HG02642 (cell line): ENCODE data around the gene SNX33.
"Not testable (repeated sequence)": the region's sequence is repeated elsewhere in the genome, so short reads cannot be mapped to it uniquely, and the experiment has no call there.

Experiments used
- ATAC-seq: cut with Tn5 transposase; IDR thresholded peaks from one replicate; pipeline ENCODE4 v1.9.1; 2021; ENCODE audit warnings: mild to moderate bottlenecking; ENCODE audit not compliant: unreplicated experiment, poor library complexity

Gene SNX33

DNA sequence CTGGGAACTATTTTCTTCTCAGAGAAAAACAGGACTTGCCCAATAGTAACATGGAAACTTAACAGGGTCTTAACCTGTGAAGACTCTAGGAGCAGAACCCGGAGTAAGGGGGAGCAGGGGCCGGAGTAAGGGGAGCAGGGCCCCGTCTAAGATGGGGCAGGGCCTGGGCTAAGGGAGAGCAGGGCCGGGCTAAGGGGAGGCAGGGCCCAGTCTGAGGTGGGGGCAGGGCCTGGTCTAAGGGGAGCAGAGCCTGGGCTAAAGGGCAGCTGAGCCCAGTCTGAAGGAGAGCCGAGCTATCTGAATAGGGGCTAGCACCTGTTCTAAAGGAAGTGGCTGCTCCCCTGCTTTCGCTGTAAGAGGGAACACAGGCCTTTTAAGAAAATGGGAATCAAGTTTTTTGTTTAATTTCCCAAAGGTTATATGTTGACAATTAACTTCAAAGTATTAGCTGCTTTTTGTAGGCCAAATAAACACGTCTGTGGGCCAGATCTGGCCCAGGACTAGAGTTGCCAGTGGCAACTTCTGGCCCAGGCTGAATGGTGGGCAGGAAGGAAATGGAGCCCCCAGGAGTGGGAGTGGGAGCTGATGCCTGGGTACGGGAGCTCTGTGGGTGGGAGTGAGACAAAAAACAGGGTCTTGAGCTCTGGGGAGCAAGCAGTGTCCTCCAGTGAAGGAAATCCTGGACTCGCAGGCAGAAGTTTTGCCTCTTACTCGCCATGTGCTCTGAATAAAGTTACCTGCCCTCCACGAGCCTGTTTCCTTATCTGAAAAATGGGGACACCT is 32.5 kb downstream of the SNX33 start:
- no peak for ATAC-seq

DNA sequence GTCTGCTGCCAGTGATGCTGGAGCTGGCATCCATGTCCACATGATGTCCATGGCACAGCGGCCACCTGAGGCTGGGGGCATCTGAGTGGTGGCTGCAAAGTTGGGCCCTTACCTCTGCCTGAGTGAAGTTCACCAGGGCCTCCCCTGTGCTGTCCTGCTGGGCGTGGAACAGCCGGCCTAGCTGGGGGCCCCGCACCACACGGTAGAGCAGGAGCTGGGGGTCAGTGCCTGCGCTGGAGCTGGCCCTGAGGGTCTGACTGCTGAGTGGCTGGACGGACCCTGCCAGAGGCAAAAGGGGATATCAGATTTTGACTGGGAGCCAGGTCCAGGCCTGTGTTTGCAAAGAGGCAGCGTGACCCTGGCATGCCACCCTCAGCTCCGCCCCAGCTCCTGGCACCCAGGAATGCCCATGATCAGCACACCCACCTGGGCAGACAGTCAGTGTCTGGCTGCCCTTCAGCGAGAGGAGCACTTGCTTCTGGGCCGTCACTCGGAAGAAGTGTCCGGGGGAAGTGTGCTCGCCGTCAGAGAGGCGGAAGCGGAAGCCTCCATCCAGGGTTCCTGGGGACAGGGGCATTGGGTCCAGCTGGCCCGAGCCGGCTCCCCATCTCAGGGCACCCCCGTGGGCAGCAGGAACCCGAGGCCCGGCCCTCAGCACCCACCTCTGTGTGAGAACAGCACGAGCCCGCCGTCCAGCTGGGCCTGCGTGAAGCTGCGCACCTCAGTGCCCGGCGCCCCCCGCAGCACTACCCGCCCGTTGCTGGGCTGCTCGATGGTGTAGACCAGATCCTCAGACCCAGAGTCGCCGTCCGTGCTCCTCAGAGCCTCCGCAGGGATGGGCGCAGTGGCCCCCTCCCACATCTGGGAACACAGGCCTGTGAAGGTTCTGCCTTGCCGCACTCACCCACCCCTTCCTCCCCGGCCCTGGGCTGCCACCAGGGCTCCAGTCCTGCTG is 34.7 kb downstream of the SNX33 start:
- ATAC-seq = no peak

DNA sequence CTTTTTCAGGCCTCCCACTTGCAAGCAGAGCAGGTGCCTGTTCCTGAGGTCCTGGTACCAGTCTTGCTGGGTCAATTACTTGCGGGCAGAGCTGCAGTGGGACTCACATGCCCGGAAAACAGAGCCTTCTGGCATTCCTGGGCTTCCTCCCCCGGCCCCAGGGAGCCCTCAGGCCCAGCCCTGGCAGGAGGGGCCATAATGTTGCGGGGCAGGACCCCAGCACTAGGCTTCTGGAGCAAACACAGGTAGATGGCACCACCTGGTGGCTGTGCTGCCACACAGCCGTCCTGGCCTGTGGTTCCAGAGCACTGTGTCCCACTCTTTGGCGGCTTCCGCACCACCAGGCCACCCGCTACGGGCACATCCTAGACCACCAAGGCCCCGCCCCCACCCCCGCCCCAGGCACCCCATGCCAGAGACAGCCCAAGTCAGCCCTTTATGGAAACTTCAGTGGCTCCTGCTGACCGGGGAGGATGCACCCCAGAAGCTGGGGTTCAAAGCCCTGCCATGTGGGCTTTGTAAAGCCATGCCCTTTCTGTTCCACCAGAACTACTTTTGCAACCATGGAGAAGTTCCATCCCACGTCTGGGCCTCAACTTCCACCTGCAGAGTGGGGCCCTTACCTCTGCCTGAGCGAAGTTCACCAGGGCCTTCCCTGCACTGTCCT is 36.1 kb downstream of the SNX33 start:
- ATAC-seq = not testable (repeated sequence)

DNA sequence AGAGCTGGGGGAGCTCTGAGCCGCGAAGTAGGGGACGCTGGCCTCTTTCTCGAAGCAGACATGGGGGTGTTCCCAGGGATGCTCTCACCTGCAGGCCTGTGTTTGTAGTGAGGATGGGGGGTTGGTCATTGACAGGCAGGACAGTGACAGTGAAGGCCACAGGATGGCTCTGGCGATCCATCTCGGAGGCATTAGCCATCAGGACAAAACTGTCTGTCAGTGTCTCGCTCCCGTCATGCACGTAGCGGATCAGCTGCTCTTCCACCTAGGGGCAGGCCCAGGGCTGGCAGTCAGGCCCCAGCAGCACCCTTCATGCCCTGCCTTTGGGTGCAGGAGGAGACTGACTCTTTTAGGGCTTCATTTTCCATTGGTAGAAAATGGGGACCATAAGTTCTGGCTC is 36.9 kb downstream of the SNX33 start:
- ATAC-seq = no peak

DNA sequence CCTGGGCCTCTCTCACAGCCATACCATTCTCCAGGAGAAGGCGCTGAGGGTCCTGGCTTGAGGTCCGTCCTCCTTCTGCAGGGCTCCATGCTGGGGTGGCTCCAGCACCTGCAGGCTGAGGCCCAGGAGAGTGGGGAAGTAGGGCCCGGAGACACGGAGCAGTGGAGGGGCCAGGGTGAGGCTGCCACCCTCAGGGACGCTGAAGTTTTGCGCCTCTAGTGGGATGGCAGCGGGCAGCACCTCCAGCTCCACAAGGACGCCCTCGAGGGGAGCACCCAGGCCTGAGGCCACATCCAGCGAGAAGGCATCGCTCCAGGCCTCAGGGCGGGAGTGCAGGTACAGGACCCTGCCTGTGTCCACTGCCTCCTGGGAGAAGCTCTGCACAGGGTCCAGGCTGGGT is 37.5 kb downstream of the SNX33 start:
- no peak for ATAC-seq

DNA sequence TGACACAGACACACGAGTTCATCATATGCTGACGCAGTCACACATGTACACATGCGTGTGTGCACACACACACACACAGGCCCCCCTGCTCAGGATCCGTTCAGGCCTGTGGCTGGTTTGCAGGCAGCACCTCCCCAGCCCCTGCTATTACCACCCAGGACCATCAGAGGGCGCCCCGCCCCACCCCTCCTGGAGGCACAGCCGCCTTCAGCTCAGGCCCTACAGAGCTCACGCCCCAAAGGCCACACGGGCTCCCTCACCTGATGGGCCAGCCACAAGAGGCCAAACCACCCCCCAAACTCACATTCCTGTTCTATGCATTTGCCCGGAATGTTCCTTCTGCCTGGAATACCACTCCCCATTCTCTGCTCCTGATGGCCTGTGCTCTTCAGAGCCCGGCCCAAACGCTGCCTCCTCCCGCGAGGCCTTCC is 38.5 kb downstream of the SNX33 start:
- ATAC-seq = not testable (repeated sequence)

DNA sequence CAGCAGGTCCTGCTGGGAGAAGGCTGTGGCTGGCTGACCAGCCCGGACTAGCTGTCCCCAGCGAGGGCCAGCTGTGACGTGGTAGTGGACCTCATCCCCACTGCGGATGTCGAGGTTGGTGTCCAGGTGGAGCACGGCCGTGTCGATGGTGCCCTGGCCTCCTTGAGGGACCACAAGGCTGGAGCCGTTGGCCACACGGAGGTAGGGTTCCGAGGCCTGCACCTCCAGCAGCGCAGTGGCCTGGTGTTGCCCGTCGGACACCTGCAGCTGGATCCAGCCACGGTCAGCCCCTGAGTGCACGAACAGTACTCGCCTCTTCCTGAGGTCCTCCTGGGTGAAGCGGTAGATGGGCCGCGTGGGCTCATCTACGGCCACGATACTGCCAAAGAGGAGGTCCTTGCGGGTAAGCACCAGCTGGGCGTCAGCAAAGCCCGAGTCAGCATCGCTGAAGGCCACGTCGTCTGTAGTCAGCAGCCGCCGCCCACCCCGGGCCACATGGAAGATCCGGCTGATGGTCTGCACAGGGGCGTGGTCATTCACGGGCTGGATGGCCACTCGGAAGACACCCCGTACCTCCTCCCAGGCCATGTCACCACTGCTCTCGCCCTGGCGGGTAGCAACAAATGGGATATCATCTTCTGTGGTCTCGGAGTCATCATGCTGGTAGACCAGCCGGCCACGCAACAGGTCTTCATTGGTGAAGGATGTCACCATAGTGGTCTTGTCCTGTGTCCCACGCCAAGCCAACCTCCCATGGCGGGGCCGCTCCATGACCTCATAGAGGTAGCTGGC is 40.0 kb downstream of the SNX33 start:
- ATAC-seq = no peak

DNA sequence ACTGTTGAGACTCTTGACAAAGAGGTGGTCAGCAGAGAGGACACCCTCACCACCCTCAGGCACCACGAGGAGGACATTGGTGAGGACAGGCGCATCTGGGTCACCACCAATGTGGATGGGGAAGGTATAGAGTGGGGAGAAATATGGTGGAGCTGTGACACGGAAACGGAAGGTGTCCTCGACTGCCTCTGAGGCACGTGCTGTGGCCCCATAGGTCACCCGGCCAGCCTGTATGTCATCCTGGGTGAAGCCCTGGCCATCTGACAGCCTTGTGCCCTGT is 40.5 kb downstream of the SNX33 start:
- ATAC-seq = no peak

DNA sequence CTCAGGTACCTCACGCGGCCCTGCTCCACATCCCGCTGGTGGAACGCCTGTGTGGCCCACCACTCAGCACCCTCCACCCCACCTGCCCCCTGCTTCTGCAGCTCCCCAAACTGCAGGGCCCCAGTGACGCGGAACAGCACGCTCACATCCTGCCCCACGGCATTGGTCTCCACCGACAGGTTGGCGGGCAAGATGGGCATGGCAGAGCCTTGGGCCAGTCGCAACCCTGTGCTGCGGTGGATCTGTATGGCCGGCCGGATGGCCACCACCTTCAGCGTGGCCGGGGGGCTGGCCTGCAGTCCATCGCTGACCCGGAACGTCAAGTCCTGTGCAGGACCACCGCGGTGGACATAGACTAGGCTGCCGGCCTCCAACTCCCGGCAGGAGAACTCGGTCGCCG is 41.1 kb downstream of the SNX33 start:
- no peak for ATAC-seq

DNA sequence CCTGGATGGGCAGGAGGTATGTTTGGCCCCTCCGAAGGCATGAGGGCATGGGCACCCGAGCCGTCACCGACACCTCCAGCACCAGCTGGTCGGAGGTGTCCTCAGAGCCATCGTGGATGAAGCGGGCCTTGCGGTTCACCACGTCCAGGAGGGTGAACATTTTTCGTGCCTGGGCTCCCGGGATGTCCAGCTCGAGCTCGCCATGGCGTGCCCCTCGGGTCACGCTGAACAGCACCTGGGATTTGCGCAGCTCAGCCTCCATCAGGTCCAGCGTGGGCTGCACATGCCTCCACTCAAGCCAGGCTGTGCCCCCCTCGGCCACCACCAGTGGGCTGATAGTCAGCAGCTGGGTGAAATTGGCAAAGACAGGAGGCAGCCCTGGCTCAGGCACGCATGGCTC is 41.7 kb downstream of the SNX33 start:
- ATAC-seq = not testable (repeated sequence)

DNA sequence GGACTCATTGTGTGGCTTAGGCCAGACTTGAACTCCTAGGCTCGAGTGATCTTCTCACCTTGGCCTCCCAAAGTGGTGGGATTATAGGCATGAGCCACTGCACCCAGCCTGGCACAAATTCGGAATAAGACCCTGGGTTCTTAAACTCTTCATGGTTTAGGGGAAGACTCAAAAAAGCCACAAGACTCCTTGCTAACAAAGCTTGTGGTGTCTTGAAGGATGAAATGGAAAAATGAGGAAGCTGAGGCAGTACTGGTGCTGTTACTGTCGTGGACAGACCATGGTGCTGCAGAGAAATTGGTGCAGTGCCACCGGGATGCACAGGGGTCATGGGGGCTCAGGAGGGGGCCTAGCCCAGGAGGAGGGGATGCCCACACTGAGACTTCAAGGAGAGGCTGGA is 44.6 kb downstream of the SNX33 start:
- ATAC-seq = not testable (repeated sequence)

DNA sequence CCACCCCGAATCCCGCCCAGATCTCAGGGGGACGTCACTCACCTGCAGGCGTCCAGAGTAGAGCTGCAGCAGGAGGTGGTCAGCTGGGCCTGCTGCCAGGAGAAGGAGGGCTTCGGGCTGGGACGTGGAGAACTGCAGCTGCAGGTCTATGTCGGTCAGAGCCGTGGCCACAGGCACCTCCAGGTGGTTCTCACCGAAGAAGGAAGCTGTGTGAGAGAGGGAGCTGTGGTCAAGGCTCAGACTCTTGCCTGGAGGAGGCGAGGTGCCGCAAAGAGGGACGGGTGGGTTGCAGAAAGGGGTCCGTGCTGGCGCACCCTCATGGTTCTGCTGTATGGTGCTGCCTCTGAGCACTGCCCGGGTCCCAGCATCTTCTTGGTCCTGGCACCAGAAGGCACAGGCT is 45.3 kb downstream of the SNX33 start:
- not testable (repeated sequence) for ATAC-seq

DNA sequence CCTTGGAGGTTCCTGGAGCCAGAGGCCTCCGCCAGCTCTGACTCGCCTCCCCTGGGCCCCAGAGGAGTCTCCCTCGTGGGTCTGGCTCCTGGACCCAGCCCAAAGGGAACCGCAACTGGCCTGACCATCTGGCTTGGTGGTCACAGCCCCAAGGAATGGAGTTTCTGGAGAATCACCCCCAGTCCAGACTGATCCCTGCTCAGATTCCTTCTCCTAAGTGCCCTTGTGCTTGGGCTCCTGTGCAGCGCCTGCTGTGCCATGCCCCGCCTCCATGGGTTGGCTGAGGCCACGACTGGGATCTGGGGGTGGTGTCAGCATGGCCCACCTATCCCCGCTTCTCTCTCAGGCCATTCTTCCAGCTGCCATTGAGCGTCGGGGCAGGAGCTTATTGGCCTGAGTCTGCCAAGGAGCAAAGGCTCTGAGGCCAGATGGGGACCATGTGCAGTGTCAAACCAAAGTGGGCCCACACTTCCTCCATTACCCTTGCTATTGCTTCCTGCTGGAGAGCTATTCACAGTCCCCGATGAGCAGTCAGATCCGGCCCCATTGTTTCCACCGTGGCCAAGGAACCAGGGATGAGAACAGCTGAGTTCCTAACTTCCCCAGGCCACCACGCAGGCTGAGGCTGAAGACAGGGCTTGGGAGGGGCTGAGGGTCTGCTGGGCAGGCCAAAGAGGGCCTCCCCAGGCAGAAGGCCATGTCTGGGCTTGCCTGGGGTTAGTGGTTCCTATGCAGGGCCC is 46.0 kb downstream of the SNX33 start:
- ATAC-seq = no peak

DNA sequence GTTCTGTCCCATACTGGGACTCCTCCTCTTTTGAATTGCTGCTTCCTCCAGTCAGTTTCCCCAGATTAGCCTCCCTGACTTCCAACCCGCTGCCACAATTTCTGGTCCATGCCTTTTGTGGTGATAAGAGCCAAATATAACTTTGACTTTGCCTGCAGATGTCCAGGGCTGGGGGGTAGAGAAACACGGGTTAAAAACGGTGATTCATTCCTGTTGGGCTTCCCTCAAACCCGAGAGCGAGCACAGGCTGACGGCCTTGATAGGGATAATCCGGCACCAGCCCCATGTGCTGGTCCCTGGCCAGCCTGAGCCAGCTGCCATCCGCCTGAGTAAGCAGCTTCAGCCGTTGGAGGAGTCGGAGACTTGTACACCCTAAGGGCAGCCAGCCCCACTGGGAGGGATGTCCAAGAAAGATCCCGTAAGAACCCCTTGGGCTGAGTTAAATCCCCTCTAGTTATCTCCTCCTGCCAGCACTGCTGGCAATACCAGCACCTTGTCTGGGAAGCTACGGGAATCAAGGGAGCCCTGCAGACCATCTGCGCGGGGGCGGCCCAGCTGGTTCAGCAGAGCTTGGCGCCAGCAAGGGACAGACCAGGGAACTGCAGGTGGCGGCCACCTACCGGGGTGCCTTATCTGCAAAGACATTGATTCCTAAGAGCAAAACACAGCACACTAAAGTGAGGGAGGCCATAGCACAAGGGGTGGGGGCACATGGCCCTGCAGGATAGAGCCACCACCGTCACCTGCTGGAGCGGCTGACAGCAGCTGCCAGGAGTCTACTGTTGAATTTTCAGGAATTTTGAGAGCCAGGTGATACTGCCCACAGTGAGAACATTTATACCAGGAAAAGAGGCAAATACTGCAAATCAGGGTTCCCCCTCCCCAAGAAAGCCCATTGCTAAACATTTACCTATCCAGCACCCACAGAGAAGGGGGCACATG is 46.8 kb downstream of the SNX33 start:
- no peak for ATAC-seq

DNA sequence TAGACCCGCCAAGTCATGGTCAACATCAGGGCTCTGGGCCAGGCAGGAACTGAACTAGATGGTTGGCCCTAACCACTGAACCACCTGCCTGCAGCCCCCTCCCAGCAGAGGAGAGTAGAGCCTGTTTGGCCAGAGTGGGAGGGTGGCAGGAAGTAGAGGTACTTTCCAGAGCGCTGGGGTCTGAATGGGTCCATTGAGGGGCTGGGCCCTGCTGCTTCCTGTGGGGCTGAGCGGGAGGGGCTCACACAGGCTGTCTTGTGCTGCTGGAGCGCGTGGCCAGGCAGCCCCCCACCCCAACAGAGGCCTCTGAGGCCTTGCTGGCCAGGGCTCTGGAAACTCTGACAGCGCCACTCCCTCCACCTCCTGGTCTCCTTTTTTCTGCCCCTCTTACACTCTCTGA is 47.5 kb downstream of the SNX33 start:
- no peak for ATAC-seq

DNA sequence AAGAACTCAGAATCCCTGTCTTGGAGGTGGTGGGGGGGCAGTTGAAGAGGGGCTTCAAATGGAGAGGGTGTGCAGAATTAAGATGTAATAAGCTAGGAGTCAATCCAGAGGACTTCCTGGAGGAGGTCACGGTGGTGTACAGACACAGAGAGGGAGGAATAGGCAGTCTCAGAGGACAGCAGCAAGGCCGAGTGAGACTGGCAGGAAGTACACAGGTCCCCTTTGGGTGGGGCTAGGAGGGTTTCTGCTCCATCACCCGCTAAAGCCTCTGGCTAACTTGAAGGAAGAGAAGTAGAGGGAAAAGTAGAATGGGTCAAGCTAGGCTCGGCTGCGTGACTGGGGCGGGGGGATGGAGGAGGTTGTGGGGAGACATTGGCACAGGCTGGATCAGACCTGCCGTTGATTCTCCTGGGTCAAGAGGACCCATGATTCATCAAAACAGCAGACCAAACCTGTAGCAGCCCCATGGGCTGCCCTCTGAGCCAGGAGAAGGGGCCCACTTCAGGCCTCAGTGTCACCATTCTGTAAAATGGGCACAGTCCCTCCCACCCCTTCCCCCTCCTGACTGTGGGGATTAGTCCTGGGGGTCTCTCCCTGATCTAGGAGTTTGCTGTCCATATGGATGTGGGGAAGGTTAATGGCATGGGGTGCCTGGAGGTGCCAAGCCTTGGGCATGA is 48.1 kb downstream of the SNX33 start:
- no peak for ATAC-seq

DNA sequence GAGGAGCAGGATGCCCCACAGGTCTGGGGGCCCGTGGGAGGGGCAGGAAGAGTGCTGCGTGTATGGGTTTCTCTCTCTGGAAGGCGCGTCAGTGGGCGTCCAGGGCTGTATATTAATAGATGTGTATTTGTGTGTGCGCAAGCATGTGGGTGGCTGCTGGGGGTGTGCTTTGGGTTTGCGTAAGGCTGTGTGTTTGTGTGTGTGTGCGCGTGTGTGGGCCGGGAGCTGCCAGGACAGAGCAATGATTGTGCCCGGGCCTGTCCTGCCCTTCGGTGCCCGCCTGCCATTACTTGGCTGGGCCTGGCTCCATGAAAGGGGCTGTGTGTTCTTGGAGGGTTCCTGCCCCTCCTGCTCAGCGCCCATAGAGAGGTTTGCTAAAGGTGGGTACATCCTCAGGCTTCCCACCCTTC is 48.6 kb downstream of the SNX33 start:
- ATAC-seq = no peak

DNA sequence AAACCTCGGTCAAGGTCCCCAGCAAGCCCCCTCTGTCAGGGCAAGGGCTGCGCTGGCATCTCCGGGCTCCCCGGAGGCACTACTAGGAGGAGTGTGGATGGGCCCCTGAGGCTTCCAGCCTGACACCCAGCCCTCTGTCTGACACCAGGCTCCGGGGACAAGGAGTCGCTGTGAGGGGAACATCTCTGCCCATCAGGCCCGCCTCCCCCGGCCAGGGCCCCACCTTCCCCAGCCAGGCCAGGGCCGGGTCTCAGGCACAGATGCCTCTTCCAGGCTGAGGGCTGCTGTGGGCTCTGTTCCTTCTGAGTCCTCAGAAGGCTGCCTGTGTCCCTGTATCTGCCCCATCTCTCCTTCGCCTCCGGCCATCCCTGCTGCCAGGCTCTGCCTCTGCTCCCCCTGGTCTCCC is 49.1 kb downstream of the SNX33 start:
- no peak for ATAC-seq
